ENCODE data around the gene RYR2.

The RYR2 gene

DNA sequence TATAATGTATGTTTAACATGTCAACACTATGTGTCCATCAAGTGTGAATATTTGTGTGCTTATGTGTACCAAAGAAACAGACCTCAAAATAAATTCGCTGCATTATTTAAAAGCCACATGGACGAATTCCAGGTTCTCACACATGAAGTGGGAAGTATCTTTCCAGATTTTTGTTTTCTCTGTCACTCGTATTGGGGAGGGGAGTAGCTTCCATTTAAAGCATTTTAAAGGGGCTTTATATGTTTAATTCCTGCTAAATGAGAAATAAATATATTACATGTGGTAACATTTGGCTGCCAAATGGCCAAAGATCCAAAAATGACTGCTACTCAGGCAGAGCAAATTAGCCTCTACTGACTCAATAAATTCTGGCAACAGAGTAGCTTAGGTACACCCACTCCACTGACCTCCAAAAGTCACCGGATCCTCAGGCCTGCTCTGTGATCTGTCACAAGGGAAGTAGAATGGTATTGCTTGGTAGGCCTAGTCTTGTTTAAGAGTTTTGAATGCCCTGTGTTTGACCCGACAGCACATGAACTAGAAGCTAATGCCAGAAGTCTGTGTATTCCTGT is 670.7 kb downstream of the RYR2 start:
- ChIA-PET POLR2A (no interaction called here), CTCF (no interaction called here)
- TF ChIP-seq, protein P1, sequence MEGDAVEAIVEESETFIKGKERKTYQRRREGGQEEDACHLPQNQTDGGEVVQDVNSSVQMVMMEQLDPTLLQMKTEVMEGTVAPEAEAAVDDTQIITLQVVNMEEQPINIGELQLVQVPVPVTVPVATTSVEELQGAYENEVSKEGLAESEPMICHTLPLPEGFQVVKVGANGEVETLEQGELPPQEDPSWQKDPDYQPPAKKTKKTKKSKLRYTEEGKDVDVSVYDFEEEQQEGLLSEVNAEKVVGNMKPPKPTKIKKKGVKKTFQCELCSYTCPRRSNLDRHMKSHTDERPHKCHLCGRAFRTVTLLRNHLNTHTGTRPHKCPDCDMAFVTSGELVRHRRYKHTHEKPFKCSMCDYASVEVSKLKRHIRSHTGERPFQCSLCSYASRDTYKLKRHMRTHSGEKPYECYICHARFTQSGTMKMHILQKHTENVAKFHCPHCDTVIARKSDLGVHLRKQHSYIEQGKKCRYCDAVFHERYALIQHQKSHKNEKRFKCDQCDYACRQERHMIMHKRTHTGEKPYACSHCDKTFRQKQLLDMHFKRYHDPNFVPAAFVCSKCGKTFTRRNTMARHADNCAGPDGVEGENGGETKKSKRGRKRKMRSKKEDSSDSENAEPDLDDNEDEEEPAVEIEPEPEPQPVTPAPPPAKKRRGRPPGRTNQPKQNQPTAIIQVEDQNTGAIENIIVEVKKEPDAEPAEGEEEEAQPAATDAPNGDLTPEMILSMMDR (IDR thresholded peaks at IDR 0.05; ENCODE audit: control extremely low read depth, extremely low read depth, low read depth, missing control alignments) = no peak
- DNase-seq (ENCODE audit: extremely low spot score) = no peak

DNA sequence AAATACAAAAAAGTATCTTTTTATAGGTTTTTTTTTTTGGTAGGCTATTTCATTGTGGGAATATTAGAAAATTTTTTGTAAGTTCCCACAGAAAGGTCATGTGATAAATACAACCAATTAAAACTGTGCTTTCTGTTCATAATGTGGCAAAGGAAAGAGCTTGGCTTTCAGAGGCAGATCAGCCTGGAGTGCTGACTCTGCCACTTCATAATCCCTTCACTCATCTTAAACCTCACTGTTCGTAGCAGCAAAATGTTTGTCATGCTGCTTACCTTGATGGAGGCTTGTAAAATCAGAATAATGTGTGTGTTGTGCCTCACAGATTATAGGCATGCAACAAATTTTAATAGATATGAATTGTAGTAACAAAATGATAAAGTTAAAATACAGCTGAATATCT is 671.9 kb downstream of the RYR2 start:
- DNase-seq (ENCODE audit: extremely low spot score) = no peak
- ChIA-PET POLR2A (no interaction called here), CTCF (interaction anchor here (0.7 to 1.7 kb wide), 2 partner anchors 26 to 29 kb away, joined by 3 read pairs; no protein-coding TSS in a partner anchor)
- TF ChIP-seq, protein P1 (IDR thresholded peaks at IDR 0.05; ENCODE audit: control extremely low read depth, extremely low read depth, low read depth, missing control alignments) = no peak

DNA sequence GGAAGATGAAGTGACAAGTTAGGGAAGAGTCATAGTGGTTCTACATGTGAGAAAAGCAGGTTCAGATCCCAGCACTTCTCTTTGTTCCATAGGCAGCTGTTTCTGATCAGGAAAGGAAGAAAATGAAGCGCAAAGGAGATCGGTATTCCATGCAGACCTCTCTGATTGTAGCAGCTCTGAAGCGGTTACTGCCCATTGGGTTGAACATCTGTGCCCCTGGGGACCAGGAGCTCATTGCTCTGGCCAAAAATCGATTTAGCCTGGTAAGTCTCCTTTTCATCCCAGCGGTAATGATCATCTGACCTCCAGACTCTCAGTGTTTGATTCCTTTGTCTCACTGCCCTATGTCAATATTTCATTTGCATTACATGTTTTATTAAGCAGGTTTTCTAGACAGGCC is 675.1 kb downstream of the RYR2 start:
- POLR2A ChIA-PET = no interaction called here
- CTCF ChIA-PET = interaction anchor here (1.5 kb wide), 1 partner anchor 9 kb away, joined by 3 read pairs; no protein-coding TSS in a partner anchor
- TF ChIP-seq, protein P1 (IDR thresholded peaks at IDR 0.05; ENCODE audit: control extremely low read depth, extremely low read depth, low read depth, missing control alignments) = no peak
- DNase-seq (ENCODE audit: extremely low spot score) = no peak

DNA sequence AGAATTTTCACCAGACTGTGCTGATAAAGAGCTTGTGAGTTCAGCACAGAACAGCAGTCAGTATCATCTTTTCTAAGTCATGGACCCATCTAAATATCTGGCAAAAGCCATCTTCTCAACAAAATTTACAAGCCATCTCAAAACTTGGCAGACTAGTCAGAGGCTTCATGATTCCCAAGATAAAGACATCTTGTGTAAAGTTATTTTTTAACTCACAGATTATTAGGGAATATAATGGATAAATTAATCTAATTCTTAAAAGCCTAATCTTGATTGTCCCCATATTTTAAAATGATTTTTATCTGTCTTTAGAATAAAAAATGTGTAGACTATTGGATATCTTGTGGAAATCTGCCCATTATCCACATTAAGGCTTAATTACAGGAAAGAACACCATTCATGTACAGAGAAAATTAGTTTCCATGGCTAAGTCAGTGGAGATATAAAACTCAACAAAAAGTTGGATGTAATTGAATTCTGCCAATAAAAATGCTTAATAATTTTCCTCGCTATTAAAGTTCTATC is 688.9 kb downstream of the RYR2 start:
- ChIA-PET CTCF (no interaction called here), POLR2A (no interaction called here)
- no peak for DNase-seq (ENCODE audit: extremely low spot score)
- TF ChIP-seq, protein P1 (IDR thresholded peaks at IDR 0.05; ENCODE audit: control extremely low read depth, extremely low read depth, low read depth, missing control alignments) = no peak

DNA sequence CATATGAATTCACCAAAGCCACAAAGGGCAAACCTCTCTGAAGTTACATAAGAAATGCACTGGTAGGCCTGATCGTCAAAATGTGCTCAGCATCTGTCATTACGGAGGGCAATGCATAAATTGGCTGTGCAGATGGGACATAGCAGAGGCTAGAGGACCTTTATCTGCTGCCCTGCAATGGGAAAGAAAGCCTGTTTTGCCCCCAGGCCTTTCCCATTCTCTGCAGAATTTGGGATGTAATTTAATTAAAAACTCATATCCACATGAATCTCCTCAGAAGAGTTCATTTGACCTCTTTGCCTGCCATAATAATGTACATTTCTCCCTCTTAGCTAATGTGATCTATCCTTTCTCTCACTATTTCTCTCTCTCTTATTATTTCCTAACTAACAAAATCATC is 690.7 kb downstream of the RYR2 start:
- CTCF ChIA-PET = no interaction called here
- TF ChIP-seq, protein P1 (IDR thresholded peaks at IDR 0.05; ENCODE audit: control extremely low read depth, extremely low read depth, low read depth, missing control alignments) = no peak
- DNase-seq (ENCODE audit: extremely low spot score) = no peak
- POLR2A ChIA-PET = no interaction called here

DNA sequence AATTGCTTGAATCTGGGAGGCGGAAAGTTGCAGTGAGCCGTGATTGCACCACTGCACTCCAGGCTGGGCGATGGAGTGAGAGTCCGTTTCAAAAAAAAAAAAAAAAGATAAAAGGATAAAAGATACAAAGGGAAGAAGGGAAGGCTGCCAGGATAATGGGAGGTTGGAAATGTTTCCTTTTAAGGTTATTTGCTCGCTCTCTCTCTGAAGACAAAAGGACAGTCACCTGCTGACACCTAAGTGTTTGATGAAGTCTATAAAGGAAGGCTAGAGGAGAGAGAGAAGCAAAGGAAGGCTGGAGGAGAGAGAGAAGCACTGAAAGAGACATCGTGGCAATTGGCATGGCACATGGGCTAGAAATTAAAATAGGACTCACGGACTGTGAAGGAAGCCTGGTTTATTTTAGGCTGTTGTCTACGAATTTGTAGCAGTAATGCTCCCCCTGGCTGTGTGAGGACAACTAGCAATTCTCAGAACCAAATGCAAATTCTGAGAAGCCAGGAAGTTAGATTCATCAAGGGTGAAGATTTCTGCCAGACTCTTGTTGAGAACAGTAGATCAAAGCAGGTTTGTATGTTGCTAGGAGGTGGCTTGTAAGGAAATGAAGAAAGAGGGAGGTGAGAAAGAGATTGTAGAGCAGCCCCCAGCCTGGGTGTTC is 694.5 kb downstream of the RYR2 start:
- POLR2A ChIA-PET = no interaction called here
- TF ChIP-seq, protein P1 (IDR thresholded peaks at IDR 0.05; ENCODE audit: control extremely low read depth, extremely low read depth, low read depth, missing control alignments) = no peak
- DNase-seq (ENCODE audit: extremely low spot score) = no peak
- CTCF ChIA-PET = interaction anchor here (1.4 to 1.5 kb wide), 2 partner anchors 9 to 38 kb away, joined by 3 read pairs; no protein-coding TSS in a partner anchor

Data from GM10248 (cell line).